HG03571 (cell line): ENCODE results near the gene KRTAP5-4.
"Not testable (repeated sequence)": the region's sequence is repeated elsewhere in the genome, so short reads cannot be mapped to it uniquely, and the experiment has no call there.

Source experiments
- ATAC-seq: cut with Tn5 transposase; IDR thresholded peaks from one replicate; pipeline ENCODE4 v1.9.1; 2021; ENCODE audit not compliant: unreplicated experiment

Gene KRTAP5-4

GRCh38 chr11:1653541-1654387, 31.8 kb upstream of the KRTAP5-4 start:
- ATAC-seq = no peak

GRCh38 chr11:1652771-1653540, 31.0 kb upstream of the KRTAP5-4 start:
- ATAC-seq = no peak

GRCh38 chr11:1652442-1652770, 30.5 kb upstream of the KRTAP5-4 start:
- ATAC-seq = no peak

- no peak for ATAC-seq
These were observed 30.1 kb upstream of the KRTAP5-4 start for GRCh38 chr11:1652026-1652425.

- ATAC-seq = no peak
These were observed 29.6 kb upstream of the KRTAP5-4 start for GRCh38 chr11:1651411-1651980.

GRCh38 chr11:1650918-1651262, 29.0 kb upstream of the KRTAP5-4 start:
- no peak for ATAC-seq

GRCh38 chr11:1650034-1650917, 28.3 kb upstream of the KRTAP5-4 start:
- no peak for ATAC-seq

- ATAC-seq = no peak
These were observed 26.9 kb upstream of the KRTAP5-4 start for GRCh38 chr11:1648653-1649420.

GRCh38 chr11:1647901-1648652, 26.1 kb upstream of the KRTAP5-4 start:
- no peak for ATAC-seq

GRCh38 chr11:1646540-1646939, 24.6 kb upstream of the KRTAP5-4 start:
- not testable (repeated sequence) for ATAC-seq

- ATAC-seq = no peak
These were observed 23.5 kb upstream of the KRTAP5-4 start for GRCh38 chr11:1645357-1645821.

- no peak for ATAC-seq
These were observed 22.8 kb upstream of the KRTAP5-4 start for GRCh38 chr11:1644601-1645356.

- no peak for ATAC-seq
These were observed 21.3 kb upstream of the KRTAP5-4 start for GRCh38 chr11:1643146-1643690.

- ATAC-seq = no peak
These were observed 20.6 kb upstream of the KRTAP5-4 start for GRCh38 chr11:1642288-1643145.

GRCh38 chr11:1641096-1641495, 19.2 kb upstream of the KRTAP5-4 start:
- no peak for ATAC-seq

GRCh38 chr11:1640076-1640946, 18.4 kb upstream of the KRTAP5-4 start:
- ATAC-seq = no peak

GRCh38 chr11:1639666-1640065, 17.7 kb upstream of the KRTAP5-4 start:
- ATAC-seq = no peak
